ENCODE results near the gene RAB3GAP2. TPM values are rescaled to one million over a fixed set of nuclear protein-coding genes. Genes with fewer than 3 reads are reported as not detected.

RAB3GAP2 gene
- total and polyA plus RNA-seq, 9 donors, result 7.6 to 33.4 (median 24.3) TPM

- peaks cover 5% of the 10 kb centered on the region for H3K4me1 ChIP-seq (ENCODE audit: insufficient read depth)
- no peak overlapping the region for H3K27ac ChIP-seq
- no peaks in the 10 kb centered on the region for H3K36me3 ChIP-seq
- no peaks in the 10 kb centered on the region for H3K9me3 ChIP-seq
- H3K27me3 ChIP-seq, result no peaks in the 10 kb centered on the region
- H3K4me3 ChIP-seq, result no peak overlapping the region
- intact Hi-C loops (cut with DNase I), result no loop called here
- no peak for TF ChIP-seq POLR2A (IDR thresholded peaks at IDR 0.05)
- no peak for TF ChIP-seq EP300 (IDR thresholded peaks at IDR 0.05)
- DNase-seq, result no peak
Measured at GRCh38 chr1:220153147-220153546, 119.1 kb downstream of the RAB3GAP2 start.

- intact Hi-C loops (cut with DNase I), result no loop called here
- 10 to 13% (median 11%) methylated on average over 3 of the region's 3 CpGs for WGBS, 3 donors
- DNase-seq, result peak in 4 of 5 donors; percentile 24 to 57 (median 32)
- no peaks in the 10 kb centered on the region for H3K9me3 ChIP-seq
- H3K27me3 ChIP-seq, result no peaks in the 10 kb centered on the region
- H3K4me3 ChIP-seq, result no peak overlapping the region
- H3K4me1 ChIP-seq (ENCODE audit: insufficient read depth), result peaks cover 5% of the 10 kb centered on the region
- TF ChIP-seq POLR2A (IDR thresholded peaks at IDR 0.05) (no peak), EP300 (IDR thresholded peaks at IDR 0.05) (no peak), CTCF (IDR thresholded peaks at IDR 0.05) (no peak)
- peak overlapping the region in 1 of 2 donors; percentile 27 for H3K27ac ChIP-seq
- no peaks in the 10 kb centered on the region for H3K36me3 ChIP-seq
Measured at GRCh38 chr1:220151454-220151853, 120.8 kb downstream of the RAB3GAP2 start.

- H3K9me3 ChIP-seq, result no peaks in the 10 kb centered on the region
- peaks cover 5% of the 10 kb centered on the region for H3K4me1 ChIP-seq (ENCODE audit: insufficient read depth)
- no peak overlapping the region for H3K4me3 ChIP-seq
- H3K36me3 ChIP-seq, result no peaks in the 10 kb centered on the region
- H3K27me3 ChIP-seq, result no peaks in the 10 kb centered on the region
- TF ChIP-seq EP300 (IDR thresholded peaks at IDR 0.05) (no peak), CTCF (IDR thresholded peaks at IDR 0.05) (no peak), POLR2A (IDR thresholded peaks at IDR 0.05) (no peak)
- DNase-seq, result no peak
- 35 to 66% (median 37%) methylated on average over 1 of the region's 1 CpG for WGBS, 3 donors
- intact Hi-C loops (cut with DNase I), result no loop called here
- peak overlapping the region in 1 of 2 donors; percentile 37 for H3K27ac ChIP-seq
Measured at GRCh38 chr1:220149742-220150141, 122.5 kb downstream of the RAB3GAP2 start.

GRCh38 chr1:220144051-220144450 lies 128.2 kb downstream of the RAB3GAP2 start:
- Histone ChIP-seq H3K27ac (no peak overlapping the region), H3K36me3 (no peaks in the 10 kb centered on the region), H3K9me3 (no peaks in the 10 kb centered on the region), H3K4me1 (ENCODE audit: insufficient read depth) (no peaks in the 10 kb centered on the region), H3K27me3 (no peaks in the 10 kb centered on the region), H3K4me3 (no peak overlapping the region)
- no peak for TF ChIP-seq POLR2A (IDR thresholded peaks at IDR 0.05)
- no peak for TF ChIP-seq EP300 (IDR thresholded peaks at IDR 0.05)
- TF ChIP-seq CTCF (IDR thresholded peaks at IDR 0.05), result no peak
- WGBS, 3 donors, result 87 to 91% (median 88%) methylated on average over 5 of the region's 5 CpGs
- intact Hi-C loops (cut with DNase I), result no loop called here
- DNase-seq, result no peak

GRCh38 chr1:220139966-220140365 lies 132.3 kb downstream of the RAB3GAP2 start:
- Histone ChIP-seq H3K4me1 (ENCODE audit: insufficient read depth) (no peaks in the 10 kb centered on the region), H3K36me3 (no peaks in the 10 kb centered on the region), H3K27ac (no peak overlapping the region), H3K9me3 (no peaks in the 10 kb centered on the region), H3K27me3 (no peaks in the 10 kb centered on the region), H3K4me3 (no peak overlapping the region)
- WGBS, 3 donors, result 29 to 60% (median 42%) methylated on average over 6 of the region's 6 CpGs
- no peak for TF ChIP-seq CTCF (IDR thresholded peaks at IDR 0.05)
- no peak for TF ChIP-seq POLR2A (IDR thresholded peaks at IDR 0.05)
- no peak for DNase-seq
- intact Hi-C loops (cut with DNase I), result no loop called here

Data from ovary (tissue), 9 donors.